ENCODE data around the gene SHANK3.
A peak's percentile ranks its signal among the peaks of the same experiment; 100 is the strongest.

The SHANK3 gene

DNA sequence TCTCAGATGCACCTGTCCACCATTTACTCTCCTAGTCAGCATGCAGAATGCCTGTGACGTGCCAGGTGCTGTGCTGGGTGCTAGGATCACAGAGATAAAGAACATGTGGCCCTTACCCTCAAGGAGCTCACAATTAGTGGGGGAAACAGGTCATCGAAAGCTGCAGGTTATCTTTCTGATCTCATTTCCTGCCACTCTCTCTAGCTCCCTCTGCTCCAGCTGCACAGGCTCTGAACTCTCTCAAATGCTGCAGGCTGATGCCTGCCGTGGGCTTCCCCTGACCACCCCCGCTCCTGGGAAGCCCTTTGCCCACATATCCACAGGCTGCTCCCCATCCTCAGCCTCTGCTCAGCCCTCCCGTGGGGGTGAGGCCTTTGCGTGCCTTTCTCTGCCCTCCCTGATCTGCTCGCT lies 29.6 kb downstream of the SHANK3 start:
- Histone ChIP-seq H3K36me3 (ENCODE audit: control insufficient read depth in 2 of 2, insufficient read depth in 1 of 2, low read length in 2 of 2) (peaks cover 0 to 65% of the 10 kb centered on the region in 2 experiments; a peak in 2 of 3 replicates), H3K4me1 (ENCODE audit: control insufficient read depth, insufficient read depth, low read length) (no peaks in the 10 kb centered on the region), H3K4me3 (ENCODE audit: low read depth, low read length) (no peak overlapping the region), H3K27ac (ENCODE audit: extremely low read depth, low read depth, low read length) (no peak overlapping the region), H3K9me3 (ENCODE audit: control insufficient read depth, insufficient read depth, low read depth, low read length) (no peaks in the 10 kb centered on the region)
- POLR2A ChIA-PET, result no interaction called here
- TF ChIP-seq ZBTB17 (tag by site-specific recombination; IDR thresholded peaks at IDR 0.05) (0 out of 2 replicates have a peak, but pooled peaks have one; percentile 33), ZNF366 (tag by site-specific recombination; conservative IDR thresholded peaks at IDR 0.05) (0 out of 2 replicates have a peak, but pooled peaks have one; percentile 9), ZNF791 (tag by site-specific recombination; IDR thresholded peaks at IDR 0.05) (no peak), ZNF624 (tag by site-specific recombination; IDR thresholded peaks at IDR 0.05) (no peak), ZNF561 (tag by site-specific recombination; IDR thresholded peaks at IDR 0.05; ENCODE audit: borderline replicate concordance) (no peak), ZSCAN30 (tag by site-specific recombination; IDR thresholded peaks at IDR 0.05) (no peak), HOXD13 (CRISPR knock-in tag; IDR thresholded peaks at IDR 0.05; ENCODE audit: borderline replicate concordance) (no peak), EGR2 (tag by site-specific recombination; IDR thresholded peaks at IDR 0.05; ENCODE audit: low read depth) (no peak), ZNF843 (tag by site-specific recombination; IDR thresholded peaks at IDR 0.05) (no peak)
- TF ChIP-seq, protein P1, sequence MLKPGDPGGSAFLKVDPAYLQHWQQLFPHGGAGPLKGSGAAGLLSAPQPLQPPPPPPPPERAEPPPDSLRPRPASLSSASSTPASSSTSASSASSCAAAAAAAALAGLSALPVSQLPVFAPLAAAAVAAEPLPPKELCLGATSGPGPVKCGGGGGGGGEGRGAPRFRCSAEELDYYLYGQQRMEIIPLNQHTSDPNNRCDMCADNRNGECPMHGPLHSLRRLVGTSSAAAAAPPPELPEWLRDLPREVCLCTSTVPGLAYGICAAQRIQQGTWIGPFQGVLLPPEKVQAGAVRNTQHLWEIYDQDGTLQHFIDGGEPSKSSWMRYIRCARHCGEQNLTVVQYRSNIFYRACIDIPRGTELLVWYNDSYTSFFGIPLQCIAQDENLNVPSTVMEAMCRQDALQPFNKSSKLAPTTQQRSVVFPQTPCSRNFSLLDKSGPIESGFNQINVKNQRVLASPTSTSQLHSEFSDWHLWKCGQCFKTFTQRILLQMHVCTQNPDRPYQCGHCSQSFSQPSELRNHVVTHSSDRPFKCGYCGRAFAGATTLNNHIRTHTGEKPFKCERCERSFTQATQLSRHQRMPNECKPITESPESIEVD (tag by site-specific recombination; IDR thresholded peaks at IDR 0.05), result no peak
- TF ChIP-seq, protein P2, sequence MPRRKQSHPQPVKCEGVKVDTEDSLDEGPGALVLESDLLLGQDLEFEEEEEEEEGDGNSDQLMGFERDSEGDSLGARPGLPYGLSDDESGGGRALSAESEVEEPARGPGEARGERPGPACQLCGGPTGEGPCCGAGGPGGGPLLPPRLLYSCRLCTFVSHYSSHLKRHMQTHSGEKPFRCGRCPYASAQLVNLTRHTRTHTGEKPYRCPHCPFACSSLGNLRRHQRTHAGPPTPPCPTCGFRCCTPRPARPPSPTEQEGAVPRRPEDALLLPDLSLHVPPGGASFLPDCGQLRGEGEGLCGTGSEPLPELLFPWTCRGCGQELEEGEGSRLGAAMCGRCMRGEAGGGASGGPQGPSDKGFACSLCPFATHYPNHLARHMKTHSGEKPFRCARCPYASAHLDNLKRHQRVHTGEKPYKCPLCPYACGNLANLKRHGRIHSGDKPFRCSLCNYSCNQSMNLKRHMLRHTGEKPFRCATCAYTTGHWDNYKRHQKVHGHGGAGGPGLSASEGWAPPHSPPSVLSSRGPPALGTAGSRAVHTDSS (tag by site-specific recombination; IDR thresholded peaks at IDR 0.05), result no peak
- CTCF ChIA-PET, result interaction anchor here (2.0 kb wide), 1 partner anchor 31 kb away, joined by 5 read pairs; no protein-coding TSS in a partner anchor

DNA sequence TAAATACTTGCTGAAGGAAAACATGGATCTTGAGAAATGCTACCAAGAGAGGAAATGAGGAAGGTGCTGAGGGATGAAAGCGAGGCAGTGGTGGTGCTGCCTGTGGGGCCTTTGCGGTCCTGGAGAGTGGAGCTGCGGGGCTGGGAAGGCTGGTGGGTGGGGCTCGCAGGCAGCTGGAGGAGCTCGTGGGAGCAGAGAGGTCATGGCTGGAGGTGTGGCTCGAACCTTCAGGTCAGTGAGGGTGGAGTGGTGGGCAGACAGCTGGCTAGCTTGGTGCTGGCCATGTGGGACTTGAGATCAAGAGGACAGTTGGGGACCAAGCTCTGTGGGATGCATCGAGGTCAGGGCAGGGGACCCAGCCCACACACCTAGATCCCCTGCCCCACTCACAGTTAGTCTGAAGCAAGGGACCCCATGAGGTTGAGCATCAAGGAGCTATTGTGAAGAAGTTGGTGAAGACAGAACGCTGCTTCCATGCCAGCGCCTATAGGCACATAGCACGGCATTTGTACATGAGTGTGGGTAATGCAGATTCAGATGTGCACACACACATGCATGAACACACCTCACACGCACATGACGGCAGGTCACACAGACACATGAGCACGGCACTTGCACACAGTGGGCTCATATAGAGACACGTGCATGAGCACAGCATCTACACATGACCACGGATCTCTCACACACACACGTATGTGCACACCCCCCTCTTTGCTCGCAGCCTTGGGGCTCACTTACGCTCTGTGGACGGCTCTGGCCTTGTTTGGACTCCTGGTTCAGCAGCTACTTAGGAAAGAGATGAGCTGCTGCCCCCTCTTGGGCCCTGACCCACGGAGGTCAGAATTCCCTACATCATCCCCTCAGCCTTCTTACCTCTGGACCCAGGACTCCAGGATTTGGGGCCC lies 30.4 kb downstream of the SHANK3 start:
- Histone ChIP-seq H3K9me3 (ENCODE audit: control insufficient read depth, insufficient read depth, low read depth, low read length) (no peaks in the 10 kb centered on the region), H3K4me1 (ENCODE audit: control insufficient read depth, insufficient read depth, low read length) (no peaks in the 10 kb centered on the region), H3K27ac (ENCODE audit: extremely low read depth, low read depth, low read length) (no peak overlapping the region), H3K4me3 (ENCODE audit: low read depth, low read length) (no peak overlapping the region), H3K36me3 (ENCODE audit: control insufficient read depth in 2 of 2, insufficient read depth in 1 of 2, low read length in 2 of 2) (peaks cover 0 to 68% of the 10 kb centered on the region in 2 experiments; a peak in 2 of 3 replicates)
- ChIA-PET POLR2A (no interaction called here), CTCF (interaction anchor here (2.0 kb wide), 1 partner anchor 30 kb away, joined by 5 read pairs; no protein-coding TSS in a partner anchor)
- TF ChIP-seq ZNF792 (tag by site-specific recombination; IDR thresholded peaks at IDR 0.05), result no peak
- TF ChIP-seq ZFHX2 (tag by site-specific recombination; conservative IDR thresholded peaks at IDR 0.05), result peak; percentile 48
- TF ChIP-seq EGR2 (tag by site-specific recombination; IDR thresholded peaks at IDR 0.05; ENCODE audit: low read depth), result peak; percentile 66; the same call in 1 of the 2 replicates

DNA sequence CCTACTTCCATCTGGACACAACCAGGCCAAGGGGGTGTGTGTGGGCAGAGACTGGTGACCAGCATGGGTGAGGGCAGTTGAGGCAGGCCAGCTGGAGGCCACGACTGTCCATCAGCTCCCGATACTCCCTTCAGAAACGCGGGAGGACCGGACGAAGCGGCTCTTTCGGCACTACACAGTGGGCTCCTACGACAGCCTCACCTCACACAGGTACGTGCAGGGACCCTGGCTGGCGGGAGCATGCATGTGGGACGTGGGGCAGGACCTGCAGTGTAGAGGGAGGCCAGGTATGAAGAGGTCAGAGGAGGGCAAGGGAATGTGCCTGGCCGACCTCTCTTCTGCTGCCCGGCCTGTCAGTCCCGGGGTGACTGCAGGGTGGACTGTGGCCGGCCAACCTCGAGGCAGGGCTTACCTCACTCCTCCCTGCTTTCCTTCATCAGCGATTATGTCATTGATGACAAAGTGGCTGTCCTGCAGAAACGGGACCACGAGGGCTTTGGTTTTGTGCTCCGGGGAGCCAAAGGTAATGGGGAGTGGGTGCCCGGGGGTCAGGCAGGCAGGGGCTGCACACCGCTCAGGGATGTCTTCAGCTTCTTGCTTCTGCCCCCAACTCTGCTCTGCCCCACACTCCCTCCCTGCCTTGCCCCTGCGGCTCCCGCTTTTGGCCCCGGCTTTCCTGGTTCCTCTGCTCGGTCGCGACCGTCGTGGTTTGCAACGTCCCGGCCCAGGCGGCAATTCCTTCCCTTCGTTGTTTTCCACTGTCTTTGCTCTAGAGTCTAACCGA lies 31.3 kb downstream of the SHANK3 start:
- H3K4me3 ChIP-seq (ENCODE audit: low read depth, low read length), result no peak overlapping the region
- H3K36me3 ChIP-seq (ENCODE audit: control insufficient read depth in 2 of 2, insufficient read depth in 1 of 2, low read length in 2 of 2), result peaks cover 0 to 65% of the 10 kb centered on the region in 2 experiments; a peak in 2 of 3 replicates
- ChIA-PET CTCF (interaction anchor here (0.6 to 2.0 kb wide), 2 partner anchors 29 to 84 kb away, joined by 5 read pairs; no protein-coding TSS in a partner anchor), POLR2A (no interaction called here)
- H3K27ac ChIP-seq (ENCODE audit: extremely low read depth, low read depth, low read length), result no peak overlapping the region
- H3K9me3 ChIP-seq (ENCODE audit: control insufficient read depth, insufficient read depth, low read depth, low read length), result no peaks in the 10 kb centered on the region
- TF ChIP-seq RBAK (tag by site-specific recombination; IDR thresholded peaks at IDR 0.05) (no peak), ZFHX2 (tag by site-specific recombination; conservative IDR thresholded peaks at IDR 0.05) (no peak), ZNF510 (tag by site-specific recombination; IDR thresholded peaks at IDR 0.05; ENCODE audit: insufficient replicate concordance) (no peak), MZF1 (tag by site-specific recombination; IDR thresholded peaks at IDR 0.05; ENCODE audit: borderline replicate concordance) (no peak), ZNF24 (tag by site-specific recombination; IDR thresholded peaks at IDR 0.05) (no peak), ZSCAN30 (tag by site-specific recombination; IDR thresholded peaks at IDR 0.05) (no peak), ZNF830 (tag by site-specific recombination; IDR thresholded peaks at IDR 0.05; ENCODE audit: low read depth) (no peak), ZNF391 (tag by site-specific recombination; IDR thresholded peaks at IDR 0.05; ENCODE audit: borderline replicate concordance, low read depth) (no peak), ZNF658 (tag by site-specific recombination; IDR thresholded peaks at IDR 0.05) (no peak)
- TF ChIP-seq, protein P3, sequence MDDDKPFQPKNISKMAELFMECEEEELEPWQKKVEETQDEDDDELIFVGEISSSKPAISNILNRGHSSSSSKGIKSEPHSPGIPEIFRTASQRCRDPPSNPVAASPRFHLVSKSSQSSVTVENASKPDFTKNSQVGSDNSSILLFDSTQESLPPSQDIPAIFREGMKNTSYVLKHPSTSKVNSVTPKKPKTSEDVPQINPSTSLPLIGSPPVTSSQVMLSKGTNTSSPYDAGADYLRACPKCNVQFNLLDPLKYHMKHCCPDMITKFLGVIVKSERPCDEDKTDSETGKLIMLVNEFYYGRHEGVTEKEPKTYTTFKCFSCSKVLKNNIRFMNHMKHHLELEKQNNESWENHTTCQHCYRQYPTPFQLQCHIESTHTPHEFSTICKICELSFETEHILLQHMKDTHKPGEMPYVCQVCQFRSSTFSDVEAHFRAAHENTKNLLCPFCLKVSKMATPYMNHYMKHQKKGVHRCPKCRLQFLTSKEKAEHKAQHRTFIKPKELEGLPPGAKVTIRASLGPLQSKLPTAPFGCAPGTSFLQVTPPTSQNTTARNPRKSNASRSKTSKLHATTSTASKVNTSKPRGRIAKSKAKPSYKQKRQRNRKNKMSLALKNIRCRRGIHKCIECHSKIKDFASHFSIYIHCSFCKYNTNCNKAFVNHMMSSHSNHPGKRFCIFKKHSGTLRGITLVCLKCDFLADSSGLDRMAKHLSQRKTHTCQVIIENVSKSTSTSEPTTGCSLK (tag by site-specific recombination; IDR thresholded peaks at IDR 0.05), result no peak
- no peaks in the 10 kb centered on the region for H3K4me1 ChIP-seq (ENCODE audit: control insufficient read depth, insufficient read depth, low read length)
